DMS114 treated with DMSO at 0.1 percent for 48 hours (cell line): Measurements from ENCODE around the gene SIGLEC7.

Source experiments
- DNase-seq: peaks from one replicate; lab custom pipeline; 2025; ENCODE audit not compliant: unreplicated experiment; lab: John Stamatoyannopoulos, UW

SIGLEC7 gene

GRCh38 chr19:51200071-51200666 is 58.1 kb downstream of the SIGLEC7 start:
- DNase-seq, result no peak

GRCh38 chr19:51201712-51202111 is 59.6 kb downstream of the SIGLEC7 start:
- DNase-seq, result no peak
